ENCODE measurements around the gene SLC6A3. TPM values are rescaled to one million over a fixed set of nuclear protein-coding genes. Genes with fewer than 3 reads are reported as not detected.

Gene SLC6A3
- not detected for total RNA-seq

DNA sequence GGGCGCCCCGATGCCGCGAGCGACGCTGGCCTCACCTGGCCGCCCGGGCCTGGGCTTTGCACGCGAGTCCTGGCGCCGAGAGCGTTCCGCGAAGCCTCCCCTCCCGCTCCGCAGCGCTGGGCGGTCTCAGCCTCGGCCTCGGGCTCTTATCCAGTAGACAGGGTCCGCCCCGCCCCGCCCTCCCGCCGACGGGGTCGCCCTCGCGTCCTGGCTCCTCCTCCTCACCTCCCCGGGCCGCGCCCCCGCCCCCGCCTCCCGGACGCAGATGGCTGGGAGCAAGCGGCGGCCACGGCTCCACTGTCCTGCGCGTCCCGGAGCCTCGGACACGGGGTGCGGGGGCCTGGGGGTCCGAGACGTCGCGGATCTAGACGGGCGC is at the start of gene SLC6A3:
TSS of gene SLC6A3 (minus strand) at position 128 of the 376 bp plus-strand sequence. CDS start 2,243 bp downstream, outside the sequence.
- peak; percentile 50 for ATAC-seq

DNA sequence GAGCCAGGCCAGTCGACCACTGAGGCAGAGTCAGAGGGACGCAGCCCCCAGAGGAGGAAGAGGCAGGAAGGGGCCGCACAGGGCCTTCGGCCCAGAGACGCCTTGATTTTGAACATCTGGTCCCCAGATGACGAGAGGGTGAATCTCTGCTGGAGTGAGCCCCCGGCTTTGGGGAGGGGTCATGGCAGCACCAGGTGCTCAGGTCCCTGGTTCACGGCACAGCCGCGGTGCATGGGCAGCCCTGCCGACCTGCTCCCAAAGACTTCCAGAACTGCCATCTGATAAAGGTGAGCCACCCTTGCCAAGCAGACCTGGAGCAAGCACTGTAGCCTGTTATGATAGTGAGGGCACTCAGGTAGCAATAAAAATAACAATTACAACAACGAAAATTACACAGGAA is 48.7 kb upstream of the SLC6A3 start:
- no peak for DNase-seq (ENCODE audit: low spot score)

More for the DNA sequence above, at the start of gene SLC6A3:
- no peak for DNase-seq (ENCODE audit: low spot score)

DNA sequence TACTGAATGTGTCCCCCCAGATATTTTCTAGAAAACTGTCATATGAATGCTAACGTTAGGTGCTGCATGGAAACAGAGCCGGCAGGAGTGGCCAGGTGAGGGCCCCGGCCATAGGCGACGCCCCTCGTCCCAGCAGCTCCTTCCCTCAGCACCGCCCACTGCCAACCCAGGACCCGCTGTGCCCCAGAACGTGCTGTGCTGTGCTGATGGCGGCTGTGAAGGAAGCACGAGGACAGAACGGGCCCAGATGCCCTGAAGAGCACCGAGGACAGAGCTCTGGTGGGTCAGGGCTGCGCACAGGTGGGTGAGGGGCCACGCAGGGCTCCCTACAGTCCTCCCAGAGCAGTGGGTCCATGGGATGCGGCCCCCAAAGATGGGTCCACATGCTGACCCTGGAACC is 48.2 kb upstream of the SLC6A3 start:
- DNase-seq (ENCODE audit: low spot score) (no peak), ATAC-seq (no peak)

More for the DNA sequence above, 48.7 kb upstream of the SLC6A3 start:
- ATAC-seq: no peak

DNA sequence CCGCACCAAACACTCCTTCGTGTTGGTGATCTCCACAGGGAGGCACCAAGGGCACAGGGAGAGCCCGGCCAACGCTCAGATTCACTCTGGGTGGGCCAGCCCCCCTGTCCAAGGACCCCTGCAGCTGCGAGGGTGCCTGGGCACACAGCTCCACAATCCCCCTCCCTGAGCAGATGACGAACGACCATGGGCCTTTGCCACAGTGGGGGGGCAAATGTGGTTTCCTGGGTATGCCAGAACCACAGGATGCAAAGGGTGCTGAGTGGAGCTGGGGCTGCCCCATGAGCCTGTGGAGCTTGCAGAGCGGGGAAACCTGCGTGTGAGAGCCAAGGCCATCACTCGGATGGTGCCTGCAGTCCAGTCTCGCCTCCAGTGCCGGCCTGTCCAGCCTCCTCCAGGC is 47.5 kb upstream of the SLC6A3 start:
- ATAC-seq (no peak), DNase-seq (ENCODE audit: low spot score) (no peak)

DNA sequence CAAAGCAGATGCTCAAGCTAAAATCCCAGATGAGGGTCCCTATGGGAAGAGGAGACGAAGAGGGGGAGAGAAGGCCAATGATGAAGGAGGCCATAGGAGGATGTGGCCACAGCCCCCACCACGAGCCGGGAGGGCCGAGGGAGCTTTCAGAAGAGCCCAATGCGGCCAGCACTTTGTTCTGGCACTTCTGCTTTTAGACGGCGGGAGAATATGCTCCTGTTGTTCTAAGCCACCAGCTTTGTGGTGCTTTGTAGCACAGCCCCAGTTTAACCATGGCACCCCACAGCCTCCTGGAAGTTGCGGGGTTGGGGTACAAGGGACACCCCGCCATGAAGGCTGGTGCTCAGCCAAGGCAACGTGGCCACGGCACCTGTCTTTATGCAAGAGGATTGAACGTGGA is 45.1 kb upstream of the SLC6A3 start:
- ATAC-seq: no peak

DNA sequence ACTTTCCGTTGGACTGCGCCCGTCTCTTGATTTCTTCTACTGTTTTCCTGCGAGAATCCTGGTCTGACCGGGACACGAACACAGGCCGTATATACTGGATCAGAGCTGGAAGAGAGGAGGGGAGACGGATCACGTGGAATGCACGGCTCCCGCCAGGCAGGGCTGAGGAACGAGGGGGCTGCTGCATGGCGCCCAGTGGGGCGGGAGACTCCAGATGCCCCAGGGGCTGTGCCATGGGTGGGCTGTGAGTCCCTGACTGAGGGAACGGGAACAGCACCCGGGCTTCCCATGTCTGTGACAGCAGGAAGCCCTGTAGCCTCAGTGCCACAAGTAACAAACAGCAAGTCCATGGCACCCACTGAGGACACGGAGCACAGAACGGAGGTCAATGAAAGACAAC is 44.5 kb upstream of the SLC6A3 start:
- ATAC-seq (no peak), DNase-seq (ENCODE audit: low spot score) (no peak)

More for the DNA sequence above, 45.1 kb upstream of the SLC6A3 start:
- no peak for DNase-seq (ENCODE audit: low spot score)

DNA sequence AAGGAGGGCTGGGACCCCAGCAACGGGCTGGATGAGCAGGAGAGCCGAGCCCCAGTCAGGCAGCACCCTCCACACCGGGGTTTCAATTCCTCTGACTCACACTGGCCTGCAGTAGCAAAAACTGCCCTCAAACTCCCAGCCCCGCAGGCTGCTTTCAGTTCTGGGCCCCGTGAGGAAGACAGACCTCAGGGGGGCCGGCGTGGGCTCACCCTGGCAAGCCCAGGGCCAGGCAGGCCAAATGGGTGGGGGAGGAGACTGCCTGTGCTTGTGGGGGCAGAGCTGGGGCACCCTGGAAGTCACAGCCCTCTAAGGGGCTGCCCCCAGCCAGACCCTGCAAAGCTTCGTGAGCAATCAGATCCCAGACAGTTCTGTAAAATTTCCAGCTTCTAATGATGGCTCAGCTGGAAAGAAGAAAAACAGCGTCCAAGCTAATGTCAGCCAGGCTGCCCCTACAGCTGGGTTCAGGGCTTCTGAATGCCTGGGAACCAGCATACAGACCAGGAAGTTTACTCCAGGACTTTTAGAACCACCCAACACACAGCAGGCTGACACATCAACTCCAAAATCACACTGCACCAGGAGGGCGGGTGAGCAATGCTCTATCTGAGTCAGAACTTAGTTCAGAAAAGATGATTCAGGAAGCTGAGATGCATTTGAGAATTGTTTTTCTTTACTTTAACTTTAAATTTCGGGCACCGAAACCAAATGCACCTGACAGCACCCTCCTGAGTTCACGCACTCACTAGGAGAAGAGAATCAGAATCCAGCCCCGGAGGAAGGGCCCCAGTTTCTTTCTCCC is 43.8 kb upstream of the SLC6A3 start:
- DNase-seq (ENCODE audit: low spot score) (no peak), ATAC-seq (peak; percentile 58)

DNA sequence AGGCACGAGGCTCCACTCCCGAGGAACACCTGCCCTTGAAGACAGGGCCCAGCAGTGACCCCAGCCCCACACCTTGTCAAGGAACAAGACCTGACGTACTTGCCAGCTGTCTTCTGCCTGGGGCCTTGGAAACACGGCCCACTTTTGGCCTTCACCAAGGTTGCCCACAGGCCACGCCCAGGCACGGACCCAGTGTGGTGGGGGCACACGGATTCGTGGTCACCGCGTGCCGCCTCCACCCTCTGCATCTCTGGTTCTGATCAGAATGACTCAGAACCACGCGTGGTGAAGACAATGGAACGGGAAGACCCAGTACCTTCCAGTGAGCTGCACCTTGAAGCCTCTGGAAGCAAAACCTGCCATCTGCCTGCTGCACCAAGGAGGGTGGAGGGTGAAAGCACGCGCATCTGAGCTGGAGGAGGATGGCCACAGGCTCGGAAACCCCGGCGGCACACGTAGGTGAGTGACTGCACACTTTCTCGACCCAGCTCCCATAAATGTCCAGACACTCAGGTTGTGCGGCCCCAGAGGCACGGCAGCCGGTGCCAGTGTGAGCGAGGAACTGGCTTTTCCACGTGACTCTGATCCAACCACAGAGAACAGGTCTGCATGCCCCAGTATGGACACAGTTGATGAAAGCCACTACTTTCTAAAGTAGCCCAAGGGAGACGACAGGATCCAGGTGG is 42.0 kb upstream of the SLC6A3 start:
- ATAC-seq (no peak), DNase-seq (ENCODE audit: low spot score) (no peak)

DNA sequence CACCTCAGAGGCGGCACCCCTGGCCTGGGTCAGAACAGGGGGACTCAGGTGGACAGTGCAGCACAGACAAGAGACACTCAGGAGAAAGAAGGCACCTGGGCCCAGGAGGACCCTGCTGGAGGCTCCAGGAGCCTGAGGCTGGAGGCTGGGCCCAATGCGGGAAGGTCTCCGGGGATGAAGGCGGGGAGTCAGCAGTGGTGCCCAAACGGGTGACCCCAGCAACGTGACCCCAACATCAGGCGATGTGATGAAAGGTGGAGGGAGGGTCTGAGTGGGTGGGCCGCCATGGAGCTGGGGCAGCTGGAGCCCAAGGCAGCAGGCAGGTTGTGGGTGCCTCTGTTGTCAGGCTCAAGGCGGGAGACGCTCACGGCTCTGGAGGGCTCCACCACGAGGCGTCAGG is 41.0 kb upstream of the SLC6A3 start:
- no peak for ATAC-seq
- no peak for DNase-seq (ENCODE audit: low spot score)

DNA sequence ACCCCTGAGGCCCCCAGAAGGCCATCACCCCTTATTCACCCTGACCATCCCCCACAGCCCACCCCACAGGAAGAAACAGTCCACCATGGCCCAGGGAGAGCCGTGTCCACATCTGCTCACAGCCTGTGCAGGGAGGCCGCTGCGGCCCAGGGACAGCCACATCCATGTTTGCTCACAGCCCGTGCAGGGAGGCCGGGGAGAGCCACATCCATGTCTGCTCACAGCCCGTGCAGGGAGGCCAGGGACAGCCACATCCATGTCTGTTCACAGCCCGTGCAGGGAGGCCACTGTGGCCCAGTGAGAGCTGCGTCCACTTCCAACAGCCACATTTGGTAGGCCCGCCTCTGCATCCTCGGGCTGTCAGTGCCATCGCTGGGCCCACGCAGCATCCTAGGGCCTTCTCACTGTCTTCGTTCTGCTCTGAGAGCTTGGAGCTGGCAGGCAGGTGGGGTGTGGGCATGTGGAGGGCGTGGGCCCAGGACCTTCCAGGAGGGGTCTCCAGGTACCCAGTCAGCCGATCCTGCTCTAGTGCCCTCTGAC is 40.4 kb upstream of the SLC6A3 start:
- no peak for DNase-seq (ENCODE audit: low spot score)
- no peak for ATAC-seq

DNA sequence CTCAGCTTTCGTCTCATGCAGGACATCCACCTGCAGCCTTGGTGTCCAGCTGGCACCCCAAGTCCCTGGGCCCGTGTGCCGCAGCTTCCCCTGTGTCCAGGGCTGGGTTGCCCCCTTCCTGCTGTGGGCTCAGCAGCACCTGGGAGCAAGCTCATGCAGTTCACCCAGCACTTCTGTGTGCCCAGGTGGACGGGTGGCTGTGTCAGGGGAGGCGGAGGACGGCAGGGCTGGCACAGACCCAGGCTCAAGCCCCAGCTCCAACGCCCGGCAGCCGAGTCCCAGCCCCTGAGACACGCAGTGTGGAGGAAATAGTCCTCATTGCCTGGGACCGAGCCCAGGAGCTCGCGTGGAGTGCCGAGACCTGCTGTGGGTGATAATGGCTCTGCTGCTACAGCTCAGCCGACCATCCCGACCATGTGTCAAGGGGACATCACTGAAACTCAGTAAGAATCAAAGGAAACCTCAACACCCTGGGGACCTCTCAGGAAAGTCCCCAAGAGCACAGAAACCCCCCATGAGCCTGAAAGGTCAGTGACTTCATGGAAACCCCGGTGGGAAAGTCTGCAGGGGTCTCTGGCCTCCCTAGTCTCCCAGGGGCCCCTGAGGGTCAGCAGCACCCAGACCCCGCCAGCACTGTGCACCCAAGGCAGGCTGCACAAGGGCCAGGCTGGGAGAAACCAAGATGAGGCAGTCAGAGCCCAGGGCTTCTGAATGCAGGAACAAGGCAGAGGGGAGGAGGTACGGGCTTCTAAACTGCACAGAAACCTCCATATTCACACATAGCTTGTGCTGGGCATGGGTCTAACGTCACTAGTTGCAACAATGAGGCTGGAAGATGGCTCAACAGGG is 39.7 kb upstream of the SLC6A3 start:
- ATAC-seq (no peak), DNase-seq (ENCODE audit: low spot score) (no peak)

DNA sequence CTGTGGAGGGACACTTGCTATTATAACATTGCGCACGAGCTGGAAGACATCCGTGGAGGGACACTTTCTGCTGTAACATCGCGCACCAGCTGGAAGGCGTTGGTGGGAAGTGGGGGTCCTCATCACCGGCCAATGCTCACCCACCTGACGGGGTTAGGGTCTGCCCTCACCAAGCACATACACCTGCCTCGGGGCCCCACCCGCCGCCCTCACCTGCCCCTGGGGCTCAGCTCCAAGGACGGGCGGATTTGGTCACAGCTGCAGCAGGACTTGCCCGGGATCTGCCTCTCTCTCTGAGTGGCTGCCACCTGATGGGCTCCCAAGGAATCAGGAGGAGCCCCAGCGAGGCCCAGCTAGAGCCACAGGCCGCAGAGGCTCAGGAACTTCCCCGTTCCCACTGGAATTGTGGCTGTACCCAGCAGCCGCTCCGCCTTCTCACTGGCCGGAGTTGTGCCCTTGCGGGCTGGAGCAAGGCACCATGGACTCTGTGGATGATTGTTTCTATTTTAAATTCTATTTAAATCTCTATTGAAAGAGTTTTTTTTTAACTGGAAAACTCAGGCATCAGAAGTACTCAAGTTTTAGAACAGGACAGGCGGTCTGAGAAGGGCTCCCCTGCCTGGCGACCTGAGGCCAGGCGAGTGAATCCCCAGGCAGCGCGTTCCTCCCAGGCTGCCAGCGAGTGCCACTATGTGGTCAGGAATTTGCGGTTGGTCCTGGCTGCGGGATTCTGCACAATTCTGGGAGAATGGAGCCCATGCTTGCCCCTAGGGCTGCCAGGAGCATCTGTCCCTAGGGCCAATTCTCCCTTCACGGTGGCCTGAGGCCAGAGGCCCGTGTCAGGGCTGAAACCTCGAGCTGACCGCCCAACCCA is 38.9 kb upstream of the SLC6A3 start:
- no peak for DNase-seq (ENCODE audit: low spot score)
- ATAC-seq: no peak

DNA sequence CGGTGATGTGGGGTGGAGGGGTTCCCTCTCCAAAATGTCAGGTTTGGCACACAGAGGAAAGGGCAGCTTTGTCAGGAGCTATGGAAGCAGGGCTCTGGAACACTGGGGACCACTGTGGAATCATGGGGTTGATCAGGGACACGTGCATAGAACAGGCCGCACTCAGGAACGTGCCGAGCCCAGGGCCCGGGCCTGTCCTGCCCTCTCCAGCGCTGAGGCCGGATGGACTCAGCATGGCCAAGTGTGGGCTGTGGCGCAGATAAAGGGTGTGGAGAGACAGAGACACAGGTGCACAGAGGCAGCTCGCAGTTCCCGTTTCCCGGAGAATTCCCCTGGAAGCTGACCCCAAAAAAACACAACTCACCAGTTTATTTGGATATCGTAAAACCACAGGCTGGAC is 37.8 kb upstream of the SLC6A3 start:
- ATAC-seq: no peak
- no peak for DNase-seq (ENCODE audit: low spot score)

DNA sequence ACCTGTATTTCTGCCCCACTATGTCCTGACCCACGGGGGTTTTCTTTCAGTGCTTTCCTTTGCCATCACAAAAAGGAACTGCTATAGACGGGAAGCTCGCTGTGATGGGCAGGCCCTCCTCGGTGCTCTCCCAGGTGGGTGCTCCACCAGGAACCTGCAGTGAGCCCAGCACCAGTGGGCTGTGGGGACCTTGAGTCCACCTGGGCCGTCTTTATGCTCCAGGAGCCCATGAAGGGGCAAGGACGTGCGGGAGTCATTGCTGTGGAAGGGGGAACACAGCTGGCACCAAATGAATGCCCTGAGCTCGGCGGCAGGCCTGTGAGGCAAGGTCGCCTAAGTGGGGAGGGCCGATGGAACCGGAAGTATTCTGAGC is 36.7 kb upstream of the SLC6A3 start:
- DNase-seq (ENCODE audit: low spot score) (no peak), ATAC-seq (no peak)

DNA sequence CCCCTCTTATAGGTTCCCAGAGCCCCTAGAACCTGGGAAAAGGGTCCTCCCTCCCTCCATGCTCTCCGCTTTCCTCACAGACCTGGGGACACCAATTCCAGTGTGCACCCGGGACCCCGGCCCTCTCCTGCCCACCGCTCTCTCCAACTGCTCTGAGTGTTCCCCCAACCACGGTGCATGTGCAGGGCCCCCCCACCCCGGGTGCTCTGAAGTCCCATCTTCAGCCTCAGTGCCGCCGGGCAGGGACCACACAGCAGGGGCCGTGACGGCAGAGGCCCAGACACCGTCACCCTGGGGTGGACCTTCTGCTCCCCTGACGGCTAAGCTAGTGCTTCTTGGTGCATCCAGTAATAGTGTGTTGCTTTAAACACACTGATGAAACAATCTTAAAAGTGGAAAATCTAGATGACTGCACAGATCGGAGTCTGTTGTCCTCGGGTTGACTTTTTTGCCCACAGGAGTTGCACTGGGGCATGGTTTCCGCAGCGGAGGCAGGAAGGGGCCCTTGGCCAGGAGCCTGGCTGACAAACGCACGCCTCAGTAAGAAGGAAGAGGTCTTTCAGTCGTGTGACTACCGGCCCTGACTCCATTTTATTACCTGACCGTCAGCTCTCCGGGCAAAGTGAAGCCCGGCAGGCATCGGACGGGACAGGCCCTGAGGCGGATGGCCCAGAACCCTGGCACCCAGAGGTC is 36.2 kb upstream of the SLC6A3 start:
- no peak for DNase-seq (ENCODE audit: low spot score)
- ATAC-seq: no peak

DNA sequence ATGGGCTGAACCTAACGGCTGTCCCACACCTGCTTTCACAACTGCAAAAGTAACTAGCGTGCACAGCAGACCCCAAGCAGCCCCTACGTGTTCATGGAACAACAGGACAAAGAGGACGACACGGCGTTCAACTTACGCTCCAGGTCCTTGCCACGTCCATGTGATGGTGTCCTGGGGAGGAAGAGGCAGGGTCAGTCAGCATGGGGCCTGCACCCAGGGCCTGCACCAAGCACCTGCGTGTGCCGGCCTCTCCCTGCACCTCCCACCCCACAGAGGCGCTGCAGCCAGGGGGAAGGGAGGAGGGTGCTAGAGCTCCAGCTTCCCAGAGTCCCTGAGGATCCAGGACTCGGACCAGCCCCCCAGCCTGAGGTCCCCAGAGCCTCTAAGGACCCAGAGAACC is 35.6 kb upstream of the SLC6A3 start:
- ATAC-seq (no peak), DNase-seq (ENCODE audit: low spot score) (no peak)

DNA sequence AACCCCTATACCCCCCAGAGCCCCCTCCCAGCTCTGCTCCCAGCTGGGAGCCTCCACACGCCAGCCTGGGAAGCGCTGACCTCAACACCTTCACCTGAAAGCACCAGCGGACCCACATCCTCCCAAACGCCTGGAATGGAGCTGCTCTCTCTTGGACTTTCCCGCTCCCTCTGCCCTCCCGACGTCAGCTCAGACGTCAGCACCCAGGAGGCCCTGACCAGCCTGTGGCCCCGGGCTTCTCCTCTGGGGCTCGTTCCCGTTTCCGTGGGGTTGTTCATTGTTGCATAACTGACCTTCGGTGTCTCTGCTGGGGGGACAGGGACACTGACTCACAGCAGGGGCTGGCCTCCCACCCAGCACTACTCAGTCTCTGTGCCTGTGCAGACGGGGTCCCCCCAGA is 35.0 kb upstream of the SLC6A3 start:
- peak; percentile 46 for ATAC-seq
- DNase-seq (ENCODE audit: low spot score): peak; percentile 58

DNA sequence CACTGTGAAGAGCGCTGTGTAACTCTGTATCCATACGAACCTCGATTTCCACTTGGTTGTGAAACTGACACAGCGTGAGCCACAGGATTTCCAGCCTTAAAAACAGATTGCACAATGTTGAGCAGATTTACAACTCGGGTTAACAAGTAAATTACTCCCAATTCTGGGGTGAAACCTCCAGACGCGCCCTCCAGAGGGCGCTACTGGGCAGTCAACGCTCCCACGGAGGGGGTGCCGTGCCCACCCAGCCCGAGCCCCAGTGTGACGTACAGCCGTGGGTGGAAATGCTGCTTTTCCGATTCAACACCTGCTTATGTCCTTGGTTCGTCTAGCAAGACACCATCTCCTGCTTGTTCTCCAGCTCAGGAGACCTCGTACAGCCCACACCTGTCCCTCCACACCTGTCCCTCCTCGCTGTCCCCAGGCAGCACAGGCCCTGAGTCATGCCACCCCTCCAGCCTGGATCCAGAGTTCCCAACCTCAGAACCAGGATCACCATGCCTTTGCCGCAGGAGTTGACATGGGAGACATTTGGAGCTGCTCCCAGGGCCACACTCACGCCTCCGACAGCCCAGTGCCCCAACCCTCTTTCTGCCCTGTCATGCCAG is 34.4 kb upstream of the SLC6A3 start:
- DNase-seq (ENCODE audit: low spot score): no peak

DNA sequence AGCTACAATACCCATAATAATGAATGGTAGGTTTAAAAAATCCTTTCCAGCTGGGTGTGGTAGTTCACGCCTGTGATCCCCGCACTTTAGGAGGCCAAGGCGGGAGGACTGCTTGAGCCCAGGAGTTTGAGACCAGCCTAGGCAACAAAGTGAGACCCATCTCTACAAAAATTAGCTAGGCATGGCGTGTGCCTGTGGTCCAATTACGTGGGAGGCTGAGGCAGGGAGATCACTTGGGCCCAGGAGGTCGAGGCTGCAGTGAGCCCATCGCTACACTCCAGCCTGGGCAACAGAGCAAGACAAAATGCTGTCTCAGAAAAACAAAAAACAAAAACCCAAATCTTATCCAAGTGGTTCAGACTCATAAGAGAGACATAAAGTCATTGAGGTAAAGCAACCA is 33.8 kb upstream of the SLC6A3 start:
- ATAC-seq: no peak
- no peak for DNase-seq (ENCODE audit: low spot score)

More for the DNA sequence above, 34.4 kb upstream of the SLC6A3 start:
- peak; percentile 63 for ATAC-seq

Data from left lobe of liver (tissue), 2 donors.